ENCODE measurements around the gene SMG7.

SMG7 gene

GRCh38 chr1:183537405-183537804 lies 65.1 kb downstream of the SMG7 start:
- no peaks in the 10 kb centered on the region for H3K9me3 ChIP-seq (ENCODE audit: control insufficient read depth, insufficient read depth, low read depth, low read length)
- TF ChIP-seq ZNF146 (tag by site-specific recombination; IDR thresholded peaks at IDR 0.05) (0 out of 2 replicates have a peak, but pooled peaks have one; percentile 46), OSR2 (tag by site-specific recombination; IDR thresholded peaks at IDR 0.05) (no peak), ZBTB49 (tag by site-specific recombination; IDR thresholded peaks at IDR 0.05; ENCODE audit: low read depth) (no peak), ZBTB1 (tag by site-specific recombination; IDR thresholded peaks at IDR 0.05) (no peak), SALL2 (tag by site-specific recombination; IDR thresholded peaks at IDR 0.05; ENCODE audit: borderline replicate concordance) (no peak)
- no peak overlapping the region for H3K4me3 ChIP-seq (ENCODE audit: low read depth, low read length)
- ChIA-PET CTCF (no interaction called here), POLR2A (no interaction called here)
- peaks cover 40 to 72% of the 10 kb centered on the region in 2 experiments for H3K36me3 ChIP-seq (ENCODE audit: control insufficient read depth in 2 of 2, insufficient read depth in 1 of 2, low read length in 2 of 2)
- H3K27ac ChIP-seq (ENCODE audit: extremely low read depth, low read depth, low read length): no peak overlapping the region
- no peaks in the 10 kb centered on the region for H3K4me1 ChIP-seq (ENCODE audit: control insufficient read depth, insufficient read depth, low read length)

- POLR2A ChIA-PET: no interaction called here
- no peak overlapping the region for H3K27ac ChIP-seq (ENCODE audit: extremely low read depth, low read depth, low read length)
- peaks cover 31 to 77% of the 10 kb centered on the region in 2 experiments for H3K36me3 ChIP-seq (ENCODE audit: control insufficient read depth in 2 of 2, insufficient read depth in 1 of 2, low read length in 2 of 2)
- H3K4me1 ChIP-seq (ENCODE audit: control insufficient read depth, insufficient read depth, low read length): no peaks in the 10 kb centered on the region
- no peaks in the 10 kb centered on the region for H3K9me3 ChIP-seq (ENCODE audit: control insufficient read depth, insufficient read depth, low read depth, low read length)
- CTCF ChIA-PET: no interaction called here
- H3K4me3 ChIP-seq (ENCODE audit: low read depth, low read length): no peak overlapping the region
- TF ChIP-seq ZNF521 (tag by site-specific recombination; IDR thresholded peaks at IDR 0.05) (no peak), ZNF580 (tag by site-specific recombination; IDR thresholded peaks at IDR 0.05) (no peak), SP2 (tag by site-specific recombination; IDR thresholded peaks at IDR 0.05) (no peak), ZNF112 (tag by site-specific recombination; IDR thresholded peaks at IDR 0.05) (no peak), ZNF280D (tag by site-specific recombination; IDR thresholded peaks at IDR 0.05) (no peak), ZNF692 (tag by site-specific recombination; IDR thresholded peaks at IDR 0.05) (no peak), ZNF18 (tag by site-specific recombination; IDR thresholded peaks at IDR 0.05) (no peak), ZBTB17 (tag by site-specific recombination; IDR thresholded peaks at IDR 0.05) (peak; percentile 61), ZNF133 (tag by site-specific recombination; IDR thresholded peaks at IDR 0.05) (no peak), ZNF449 (tag by site-specific recombination; IDR thresholded peaks at IDR 0.05) (no peak), ZNF645 (tag by site-specific recombination; IDR thresholded peaks at IDR 0.05) (no peak), ZBTB10 (tag by site-specific recombination; IDR thresholded peaks at IDR 0.05) (no peak), ZBTB20 (tag by site-specific recombination; IDR thresholded peaks at IDR 0.05) (peak; percentile 82)
Measured at GRCh38 chr1:183543619-183544204, 71.4 kb downstream of the SMG7 start.

All from HEK293 (cell line).